Panc1 (cell line): ENCODE measurements around the gene LRRC74A. TPM values are rescaled to one million over a fixed set of nuclear protein-coding genes. Genes with fewer than 3 reads are reported as not detected.

Source experiments
- ATAC-seq: fragments of 200-7000 bp; cut with Tn5 transposase; 2 replicates; pipeline ENCODE4 v1.9.1; 2020; ENCODE audit warnings: mild to moderate bottlenecking, moderate library complexity
- BruUV-seq: library from RNA; stranded (reverse); fragments of 400-500 nt; replicated peaks from 2 replicates; lab custom pipeline; 2021; lab: Mats Ljungman, UMichigan
- CTCF ChIA-PET: fragments of 300-600 bp; sonication (Branson Sonifier 250); formaldehyde crosslinking; loops from one replicate; lab custom pipeline; 2022; ENCODE audit warnings: antibody characterized with exemption; lab: Charles Lee
- POLR2A ChIA-PET: fragments of 300-600 bp; sonication (Branson Sonifier 250); formaldehyde crosslinking; loops from one replicate; lab custom pipeline; 2022; ENCODE audit warnings: antibody characterized with exemption; lab: Charles Lee
- DNase-seq: peaks from one replicate; pipeline ENCODE4 v3.0.0-alpha.2; 2010; ENCODE audit warnings: low read depth, low spot score
- H3K27ac ChIP-seq: 2 replicates; pipeline ENCODE4 v1.5.1; 2011; ENCODE audit warnings: mild to moderate bottlenecking, low read length, inconsistent platforms
- H3K27me3 ChIP-seq: fragments of 200-500 bp; sonication (Bioruptor generic); 2 replicates; pipeline ENCODE4 v1.6.0; 2014; ENCODE audit warnings: low read length, inconsistent platforms; ENCODE audit not compliant: control insufficient read depth, insufficient read depth
- H3K36me3 ChIP-seq: fragments of 200-500 bp; sonication (Bioruptor generic); 2 replicates; pipeline ENCODE4 v1.5.1; 2014; ENCODE audit warnings: inconsistent platforms, mild to moderate bottlenecking, low read length, moderate library complexity; ENCODE audit not compliant: control insufficient read depth, insufficient read depth
- H3K4me1 ChIP-seq: 2 replicates; pipeline ENCODE4 v1.5.1; 2011; ENCODE audit warnings: inconsistent platforms, mild to moderate bottlenecking, low read length, moderate library complexity; ENCODE audit not compliant: control insufficient read depth, insufficient read depth
- H3K4me3 ChIP-seq, 2 experiments: 2 replicates each; pipeline ENCODE4 v1.5.1; 2011 to 2012; ENCODE audit warnings: low read depth in 2 of 2, low read length in 2 of 2, mild to moderate bottlenecking in 2 of 2, inconsistent platforms in 1 of 2, moderate library complexity in 1 of 2
- H3K9me3 ChIP-seq: fragments of 200-500 bp; sonication (Bioruptor generic); 2 replicates; pipeline ENCODE4 v1.5.1; 2014; ENCODE audit warnings: low read depth, mild to moderate bottlenecking, inconsistent platforms, low read length, moderate library complexity; ENCODE audit not compliant: control insufficient read depth, insufficient read depth
- CTCF ChIP-seq: fragments of 450-650 bp; IDR thresholded peaks from 2 replicates; pipeline ENCODE4 v1.5.1; 2017; ENCODE audit warnings: mild to moderate bottlenecking
- POLR2AphosphoS5 ChIP-seq: IDR thresholded peaks from 2 replicates; pipeline ENCODE4 v1.6.1; 2012; ENCODE audit warnings: mild to moderate bottlenecking, low read depth, low read length, moderate library complexity
- REST ChIP-seq, 2 experiments: IDR thresholded peaks; 2 replicates each; pipeline ENCODE4 v1.6.1; 2011 to 2012; ENCODE audit warnings: low read depth in 2 of 2, control low read depth in 1 of 2, low read length in 1 of 2, mild to moderate bottlenecking in 1 of 2, moderate library complexity in 1 of 2; ENCODE audit not compliant: insufficient read depth in 1 of 2
- SIN3A ChIP-seq: IDR thresholded peaks from 2 replicates; pipeline ENCODE4 v1.6.1; 2012; ENCODE audit warnings: low read depth, mild to moderate bottlenecking, low read length, moderate library complexity, borderline replicate concordance; ENCODE audit not compliant: insufficient read depth
- TCF7L2 ChIP-seq: IDR thresholded peaks from 2 replicates; pipeline ENCODE4 v1.6.1; 2011; ENCODE audit warnings: mild to moderate bottlenecking, low read depth, low read length, inconsistent platforms
- in situ Hi-C: cut with HindIII; loops from 2 replicates; pipeline ENCODE4 v1.10.0; 2016; ENCODE audit warnings: low sequenced_read_pairs, low pct_unique_long_range_greater_than_20kb
- intact Hi-C: fragments of 100-400 bp; cut with micrococcal nuclease; formaldehyde crosslinking; loops from one replicate; pipeline ENCODE4 v1.10.0; 2022; ENCODE audit not compliant: unreplicated experiment
- total RNA-seq: library from RNA; stranded (reverse); gene quantifications from one replicate; pipeline ENCODE4 v1.2.1, GENCODE V29; 2021; ENCODE audit not compliant: unreplicated experiment

LRRC74A gene
- total RNA-seq, 1 experiment from 2014 or later, result not detected

- ChIA-PET CTCF (interaction anchor here (0.5 to 1.3 kb wide), 2 partner anchors 16 to 24 kb away, joined by 3 to 4 read pairs; no protein-coding TSS in a partner anchor), POLR2A (no interaction called here)
- BruUV-seq, result no TSS peak
- Histone ChIP-seq H3K4me1 (peaks cover 15% of the 10 kb centered on the region), H3K4me3 (no peak overlapping the region), H3K27ac (no peak overlapping the region), H3K36me3 (no peaks in the 10 kb centered on the region), H3K9me3 (no peaks in the 10 kb centered on the region), H3K27me3 (no peaks in the 10 kb centered on the region)
- DNase-seq (no peak), ATAC-seq (no peak)
- TF ChIP-seq SIN3A (no peak), TCF7L2 (no peak), REST (IDR thresholded peaks at IDR 0.05; ENCODE audit: insufficient read depth in 1 of 2, low read depth in 2 of 2, low read length in 1 of 2) (no peak)
- in situ Hi-C loops, result no loop called here
- intact Hi-C loops, result no loop called here
Observed at GRCh38 chr14:76900682-76901081, 74.5 kb downstream of the LRRC74A start.

GRCh38 chr14:76901171-76902055, 75.2 kb downstream of the LRRC74A start:
- H3K27ac ChIP-seq, result peak overlapping the region; percentile 23; the same call in 1 of the 2 replicates
- BruUV-seq, result no TSS peak
- CTCF ChIA-PET, result no interaction called here
- H3K27me3 ChIP-seq, result no peaks in the 10 kb centered on the region
- POLR2A ChIA-PET, result interaction anchor here (0.5 kb wide), 1 partner anchor 18 kb away, joined by 3 read pairs; no protein-coding TSS in a partner anchor
- no peak overlapping the region for H3K4me3 ChIP-seq
- no peak for TF ChIP-seq POLR2AphosphoS5
- no peak for TF ChIP-seq REST (IDR thresholded peaks at IDR 0.05; ENCODE audit: insufficient read depth in 1 of 2, low read depth in 2 of 2, low read length in 1 of 2)
- TF ChIP-seq CTCF, result no peak
- no peak for TF ChIP-seq TCF7L2
- TF ChIP-seq SIN3A, result no peak
- H3K9me3 ChIP-seq, result no peaks in the 10 kb centered on the region
- H3K36me3 ChIP-seq, result no peaks in the 10 kb centered on the region
- in situ Hi-C loops, result no loop called here
- intact Hi-C loops, result no loop called here
- ATAC-seq (no peak), DNase-seq (no peak)
- peaks cover 15% of the 10 kb centered on the region for H3K4me1 ChIP-seq
